Measurements from ENCODE around the gene BCL6B. TPM values are rescaled to one million over a fixed set of nuclear protein-coding genes. Genes with fewer than 3 reads are reported as not detected.

Gene BCL6B
- total RNA-seq, 1 experiment from 2014 or later = 11.4 TPM

DNA sequence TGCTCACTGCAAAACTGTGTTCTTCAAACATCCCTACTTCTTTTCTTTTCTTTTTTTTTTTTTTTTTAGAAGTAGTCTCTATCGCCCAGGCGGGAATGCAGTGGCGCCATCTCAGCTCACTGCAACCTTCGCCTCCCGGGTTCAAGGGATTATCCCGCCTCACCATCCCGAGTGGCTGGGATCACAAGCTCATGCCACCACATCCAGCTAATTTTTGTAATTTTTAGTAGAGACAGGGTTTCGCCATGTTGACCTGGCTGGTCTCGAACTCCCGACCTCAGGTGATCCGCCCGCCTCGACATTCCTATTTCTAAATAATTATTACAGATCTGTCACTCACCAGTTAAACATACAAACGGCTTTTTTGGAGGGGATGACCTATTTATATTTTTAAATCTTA, 11.4 kb upstream of the BCL6B start (continued):
- no peak for TF ChIP-seq ZNF121 (CRISPR knock-in tag; IDR thresholded peaks at IDR 0.05)

- Mint-ChIP-seq H3K27me3 (ENCODE audit: low read depth) (peaks cover 3% of the 10 kb centered on the region; the same call in 1 of the 2 replicates), H3K9me3 (no peaks in the 10 kb centered on the region), H3K4me3 (peak overlapping the region; percentile 97), H3K4me1 (peaks cover 30% of the 10 kb centered on the region), H3K27ac (peak overlapping the region; percentile 99), H3K36me3 (peaks cover 2% of the 10 kb centered on the region; the same call in 1 of the 2 replicates)
- TF ChIP-seq MYBL2 (CRISPR knock-in tag; IDR thresholded peaks at IDR 0.05) (no peak), JUN (CRISPR knock-in tag; IDR thresholded peaks at IDR 0.05) (no peak), KAT7 (CRISPR knock-in tag; IDR thresholded peaks at IDR 0.05; ENCODE audit: borderline replicate concordance) (no peak), OVOL2 (CRISPR knock-in tag; IDR thresholded peaks at IDR 0.05; ENCODE audit: borderline replicate concordance) (no peak), ARID4B (CRISPR knock-in tag; IDR thresholded peaks at IDR 0.05; ENCODE audit: borderline replicate concordance) (no peak), JAZF1 (CRISPR knock-in tag; IDR thresholded peaks at IDR 0.05) (no peak), ZNF138 (CRISPR knock-in tag; conservative IDR thresholded peaks at IDR 0.05) (no peak), NFE2L1 (CRISPR knock-in tag; IDR thresholded peaks at IDR 0.05) (no peak), TEAD4 (CRISPR knock-in tag; IDR thresholded peaks at IDR 0.05) (no peak), ZNF317 (CRISPR knock-in tag; IDR thresholded peaks at IDR 0.05; ENCODE audit: borderline replicate concordance, low read depth) (no peak), NR3C1 (CRISPR knock-in tag; conservative IDR thresholded peaks at IDR 0.05; ENCODE audit: low read depth) (no peak), ZNF512 (CRISPR knock-in tag; IDR thresholded peaks at IDR 0.05; ENCODE audit: borderline replicate concordance) (no peak), ZNF396 (CRISPR knock-in tag; IDR thresholded peaks at IDR 0.05; ENCODE audit: borderline replicate concordance) (no peak), ZBTB21 (CRISPR knock-in tag; IDR thresholded peaks at IDR 0.05; ENCODE audit: borderline replicate concordance) (no peak)
- TF ChIP-seq, protein P1, sequence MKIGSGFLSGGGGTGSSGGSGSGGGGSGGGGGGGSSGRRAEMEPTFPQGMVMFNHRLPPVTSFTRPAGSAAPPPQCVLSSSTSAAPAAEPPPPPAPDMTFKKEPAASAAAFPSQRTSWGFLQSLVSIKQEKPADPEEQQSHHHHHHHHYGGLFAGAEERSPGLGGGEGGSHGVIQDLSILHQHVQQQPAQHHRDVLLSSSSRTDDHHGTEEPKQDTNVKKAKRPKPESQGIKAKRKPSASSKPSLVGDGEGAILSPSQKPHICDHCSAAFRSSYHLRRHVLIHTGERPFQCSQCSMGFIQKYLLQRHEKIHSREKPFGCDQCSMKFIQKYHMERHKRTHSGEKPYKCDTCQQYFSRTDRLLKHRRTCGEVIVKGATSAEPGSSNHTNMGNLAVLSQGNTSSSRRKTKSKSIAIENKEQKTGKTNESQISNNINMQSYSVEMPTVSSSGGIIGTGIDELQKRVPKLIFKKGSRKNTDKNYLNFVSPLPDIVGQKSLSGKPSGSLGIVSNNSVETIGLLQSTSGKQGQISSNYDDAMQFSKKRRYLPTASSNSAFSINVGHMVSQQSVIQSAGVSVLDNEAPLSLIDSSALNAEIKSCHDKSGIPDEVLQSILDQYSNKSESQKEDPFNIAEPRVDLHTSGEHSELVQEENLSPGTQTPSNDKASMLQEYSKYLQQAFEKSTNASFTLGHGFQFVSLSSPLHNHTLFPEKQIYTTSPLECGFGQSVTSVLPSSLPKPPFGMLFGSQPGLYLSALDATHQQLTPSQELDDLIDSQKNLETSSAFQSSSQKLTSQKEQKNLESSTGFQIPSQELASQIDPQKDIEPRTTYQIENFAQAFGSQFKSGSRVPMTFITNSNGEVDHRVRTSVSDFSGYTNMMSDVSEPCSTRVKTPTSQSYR (CRISPR knock-in tag; IDR thresholded peaks at IDR 0.05) = no peak
- TF ChIP-seq, protein P2, sequence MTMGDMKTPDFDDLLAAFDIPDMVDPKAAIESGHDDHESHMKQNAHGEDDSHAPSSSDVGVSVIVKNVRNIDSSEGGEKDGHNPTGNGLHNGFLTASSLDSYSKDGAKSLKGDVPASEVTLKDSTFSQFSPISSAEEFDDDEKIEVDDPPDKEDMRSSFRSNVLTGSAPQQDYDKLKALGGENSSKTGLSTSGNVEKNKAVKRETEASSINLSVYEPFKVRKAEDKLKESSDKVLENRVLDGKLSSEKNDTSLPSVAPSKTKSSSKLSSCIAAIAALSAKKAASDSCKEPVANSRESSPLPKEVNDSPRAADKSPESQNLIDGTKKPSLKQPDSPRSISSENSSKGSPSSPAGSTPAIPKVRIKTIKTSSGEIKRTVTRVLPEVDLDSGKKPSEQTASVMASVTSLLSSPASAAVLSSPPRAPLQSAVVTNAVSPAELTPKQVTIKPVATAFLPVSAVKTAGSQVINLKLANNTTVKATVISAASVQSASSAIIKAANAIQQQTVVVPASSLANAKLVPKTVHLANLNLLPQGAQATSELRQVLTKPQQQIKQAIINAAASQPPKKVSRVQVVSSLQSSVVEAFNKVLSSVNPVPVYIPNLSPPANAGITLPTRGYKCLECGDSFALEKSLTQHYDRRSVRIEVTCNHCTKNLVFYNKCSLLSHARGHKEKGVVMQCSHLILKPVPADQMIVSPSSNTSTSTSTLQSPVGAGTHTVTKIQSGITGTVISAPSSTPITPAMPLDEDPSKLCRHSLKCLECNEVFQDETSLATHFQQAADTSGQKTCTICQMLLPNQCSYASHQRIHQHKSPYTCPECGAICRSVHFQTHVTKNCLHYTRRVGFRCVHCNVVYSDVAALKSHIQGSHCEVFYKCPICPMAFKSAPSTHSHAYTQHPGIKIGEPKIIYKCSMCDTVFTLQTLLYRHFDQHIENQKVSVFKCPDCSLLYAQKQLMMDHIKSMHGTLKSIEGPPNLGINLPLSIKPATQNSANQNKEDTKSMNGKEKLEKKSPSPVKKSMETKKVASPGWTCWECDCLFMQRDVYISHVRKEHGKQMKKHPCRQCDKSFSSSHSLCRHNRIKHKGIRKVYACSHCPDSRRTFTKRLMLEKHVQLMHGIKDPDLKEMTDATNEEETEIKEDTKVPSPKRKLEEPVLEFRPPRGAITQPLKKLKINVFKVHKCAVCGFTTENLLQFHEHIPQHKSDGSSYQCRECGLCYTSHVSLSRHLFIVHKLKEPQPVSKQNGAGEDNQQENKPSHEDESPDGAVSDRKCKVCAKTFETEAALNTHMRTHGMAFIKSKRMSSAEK (CRISPR knock-in tag; IDR thresholded peaks at IDR 0.05; ENCODE audit: borderline replicate concordance) = no peak
- POLR2A ChIA-PET = no interaction called here
- no peak for ATAC-seq
- CTCF ChIA-PET = interaction anchor here (0.7 to 1.7 kb wide), 7 partner anchors 10 to 310 kb away, joined by 3 to 9 read pairs (median 5); partner anchors contain the start of gene BCL6B
- no peak for DNase-seq (ENCODE audit: low spot score)
Observed at GRCh38 chr17:7011942-7012254, 11.0 kb upstream of the BCL6B start.

Measured in WTC11 (cell line).